Measurements from ENCODE around the gene BICDL1.

DNA sequence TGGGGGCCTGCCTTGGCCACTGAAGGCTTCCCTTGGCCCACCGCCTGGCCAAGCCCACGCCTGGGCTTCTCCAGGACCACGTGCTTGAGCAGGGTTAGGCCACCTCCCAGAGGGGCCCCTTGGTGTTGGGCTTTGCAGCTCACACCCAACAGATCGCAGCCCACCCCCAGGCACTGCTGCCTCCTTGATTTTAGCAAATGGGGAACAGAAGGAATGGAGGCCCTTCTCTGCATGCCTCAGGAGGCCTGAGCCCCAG is 104.2 kb downstream of the BICDL1 start:
- TF ChIP-seq POLR2A (IDR thresholded peaks at IDR 0.05; ENCODE audit: low read depth, low read length) (no peak), BHLHE40 (IDR thresholded peaks at IDR 0.05; ENCODE audit: low read depth, low read length) (no peak), RAD21 (IDR thresholded peaks at IDR 0.05; ENCODE audit: low read length) (no peak)
- TF ChIP-seq, protein P1, sequence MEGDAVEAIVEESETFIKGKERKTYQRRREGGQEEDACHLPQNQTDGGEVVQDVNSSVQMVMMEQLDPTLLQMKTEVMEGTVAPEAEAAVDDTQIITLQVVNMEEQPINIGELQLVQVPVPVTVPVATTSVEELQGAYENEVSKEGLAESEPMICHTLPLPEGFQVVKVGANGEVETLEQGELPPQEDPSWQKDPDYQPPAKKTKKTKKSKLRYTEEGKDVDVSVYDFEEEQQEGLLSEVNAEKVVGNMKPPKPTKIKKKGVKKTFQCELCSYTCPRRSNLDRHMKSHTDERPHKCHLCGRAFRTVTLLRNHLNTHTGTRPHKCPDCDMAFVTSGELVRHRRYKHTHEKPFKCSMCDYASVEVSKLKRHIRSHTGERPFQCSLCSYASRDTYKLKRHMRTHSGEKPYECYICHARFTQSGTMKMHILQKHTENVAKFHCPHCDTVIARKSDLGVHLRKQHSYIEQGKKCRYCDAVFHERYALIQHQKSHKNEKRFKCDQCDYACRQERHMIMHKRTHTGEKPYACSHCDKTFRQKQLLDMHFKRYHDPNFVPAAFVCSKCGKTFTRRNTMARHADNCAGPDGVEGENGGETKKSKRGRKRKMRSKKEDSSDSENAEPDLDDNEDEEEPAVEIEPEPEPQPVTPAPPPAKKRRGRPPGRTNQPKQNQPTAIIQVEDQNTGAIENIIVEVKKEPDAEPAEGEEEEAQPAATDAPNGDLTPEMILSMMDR (conservative IDR thresholded peaks at IDR 0.05; ENCODE audit: low read depth, low read length): no peak

All from IMR-90 (cell line).